GM12892 (cell line): ENCODE results near the gene FBXL5.

Experiments
- POLR2A ChIP-seq: IDR thresholded peaks from 2 replicates; pipeline ENCODE4 v1.6.1; 2011; ENCODE audit warnings: low read depth, low read length, control low read depth
- TAF1 ChIP-seq: IDR thresholded peaks from 2 replicates; pipeline ENCODE4 v1.6.1; 2011; ENCODE audit warnings: low read depth, mild to moderate bottlenecking, control low read depth, low read length, borderline replicate concordance

DNA sequence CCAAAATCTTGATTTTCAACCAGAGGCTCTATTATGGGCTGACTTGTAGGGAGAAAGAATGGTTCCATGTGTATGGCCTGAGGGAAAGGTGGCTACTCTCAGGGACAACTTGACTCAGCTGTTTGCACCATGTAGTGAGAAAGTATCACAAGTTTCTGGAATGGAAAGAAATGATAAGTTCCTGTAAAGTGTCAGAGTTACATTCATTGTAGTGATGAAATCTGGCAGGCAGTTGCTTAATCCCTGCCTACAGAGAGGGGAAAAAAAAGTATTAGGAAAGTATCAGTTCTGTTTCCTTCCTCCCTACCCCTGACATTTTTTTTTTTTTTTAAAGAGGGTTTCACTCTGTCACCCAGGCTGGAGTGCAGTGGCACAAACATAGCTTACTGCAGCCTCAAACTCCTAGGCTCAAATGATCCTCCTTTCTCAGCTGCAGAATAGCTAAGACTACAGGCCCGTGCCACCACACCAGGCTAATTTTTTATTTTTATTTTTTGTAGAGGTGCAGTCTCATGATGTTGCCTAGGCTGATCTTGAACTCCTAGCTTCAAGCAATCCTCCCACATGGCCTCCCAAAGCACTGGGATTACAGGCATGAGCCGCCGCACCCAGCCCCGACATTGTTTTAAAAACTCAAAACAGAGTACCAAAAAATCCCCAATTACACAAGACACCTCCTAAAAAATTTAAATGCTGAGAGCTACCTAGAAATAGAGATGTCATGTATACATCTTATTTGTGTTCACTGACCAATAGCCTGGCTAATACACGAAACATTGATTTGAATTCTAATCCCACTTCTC lies 4.8 kb upstream of the FBXL5 start:
- no peak for TF ChIP-seq TAF1
- TF ChIP-seq POLR2A = no peak
